Fibroblast of upper back skin (primary cell): ENCODE data around the gene MXD3.
"Not testable (repeated sequence)": the region's sequence is repeated elsewhere in the genome, so short reads cannot be mapped to it uniquely, and the experiment has no call there.

Experiments used
- DNase-seq: peaks from one replicate; pipeline ENCODE4 v3.0.0-alpha.2; 2013

Gene MXD3

GRCh38 chr5:177260961-177261360, 50.7 kb downstream of the MXD3 start:
- no peak for DNase-seq

- not testable (repeated sequence) for DNase-seq
Observed at GRCh38 chr5:177258711-177259110, 53.0 kb downstream of the MXD3 start.
